GM12891 (cell line): ENCODE results near the gene HDAC11.

Experiments used
- POLR2A ChIP-seq: IDR thresholded peaks from 2 replicates; pipeline ENCODE4 v1.6.1; 2011; ENCODE audit warnings: low read depth, low read length, control low read depth
- POLR2AphosphoS5 ChIP-seq: IDR thresholded peaks from 2 replicates; pipeline ENCODE4 v1.6.1; 2011; ENCODE audit warnings: low read depth, low read length, control low read depth
- SPI1 ChIP-seq: IDR thresholded peaks from 2 replicates; pipeline ENCODE4 v1.6.1; 2011; ENCODE audit warnings: low read depth, low read length, control low read depth
- TAF1 ChIP-seq: IDR thresholded peaks from 2 replicates; pipeline ENCODE4 v1.6.1; 2011; ENCODE audit warnings: low read depth, low read length, control low read depth

DNA sequence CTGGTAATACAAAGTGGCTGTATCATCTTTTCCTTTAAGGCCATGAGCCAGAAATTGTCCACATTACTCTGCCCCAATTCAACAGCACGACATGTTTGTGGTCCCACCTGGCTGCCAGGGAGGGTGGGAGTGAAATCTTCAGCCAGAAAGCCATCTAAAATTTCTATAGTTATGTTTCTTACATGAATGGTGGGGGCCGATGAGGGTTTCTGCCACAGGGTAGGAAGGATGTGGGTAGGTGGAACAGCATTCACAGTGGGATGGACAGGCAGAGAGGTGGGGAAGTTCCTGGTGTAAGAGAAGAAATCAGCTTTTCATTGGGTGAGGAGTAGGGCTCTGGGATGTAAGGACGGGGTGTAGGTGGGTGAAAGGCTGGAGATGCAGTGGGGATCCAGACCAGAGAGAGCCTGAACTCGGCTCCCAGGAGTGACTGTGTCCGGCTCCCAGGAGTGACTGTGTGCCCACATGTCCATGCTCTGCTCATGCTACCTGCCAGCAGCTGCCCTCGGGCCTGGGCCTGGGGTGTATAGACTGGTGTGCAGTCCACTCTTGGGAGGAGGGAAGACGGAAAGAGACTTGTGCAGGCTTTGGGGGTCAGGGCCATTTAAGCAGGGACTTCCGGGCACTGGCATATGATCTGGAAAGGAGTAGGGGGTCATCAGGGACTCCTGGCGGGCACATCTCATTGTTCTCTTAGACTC lies 65.0 kb downstream of the HDAC11 start:
- TF ChIP-seq POLR2A (no peak), SPI1 (no peak), POLR2AphosphoS5 (no peak), TAF1 (no peak)
